CD4-positive, alpha-beta T cell treated with Interleukin-21 for 1 hour (primary cell): ENCODE results near the gene GXYLT2.

ENCODE experiments used
- DNase-seq: peaks from one replicate; pipeline ENCODE4 v3.0.0-alpha.2; 2020

Gene GXYLT2

GRCh38 chr3:73026111-73026759 is 138.4 kb downstream of the GXYLT2 start:
- DNase-seq, result no peak
